ENCODE data around the gene RTN4R.

Gene RTN4R

DNA sequence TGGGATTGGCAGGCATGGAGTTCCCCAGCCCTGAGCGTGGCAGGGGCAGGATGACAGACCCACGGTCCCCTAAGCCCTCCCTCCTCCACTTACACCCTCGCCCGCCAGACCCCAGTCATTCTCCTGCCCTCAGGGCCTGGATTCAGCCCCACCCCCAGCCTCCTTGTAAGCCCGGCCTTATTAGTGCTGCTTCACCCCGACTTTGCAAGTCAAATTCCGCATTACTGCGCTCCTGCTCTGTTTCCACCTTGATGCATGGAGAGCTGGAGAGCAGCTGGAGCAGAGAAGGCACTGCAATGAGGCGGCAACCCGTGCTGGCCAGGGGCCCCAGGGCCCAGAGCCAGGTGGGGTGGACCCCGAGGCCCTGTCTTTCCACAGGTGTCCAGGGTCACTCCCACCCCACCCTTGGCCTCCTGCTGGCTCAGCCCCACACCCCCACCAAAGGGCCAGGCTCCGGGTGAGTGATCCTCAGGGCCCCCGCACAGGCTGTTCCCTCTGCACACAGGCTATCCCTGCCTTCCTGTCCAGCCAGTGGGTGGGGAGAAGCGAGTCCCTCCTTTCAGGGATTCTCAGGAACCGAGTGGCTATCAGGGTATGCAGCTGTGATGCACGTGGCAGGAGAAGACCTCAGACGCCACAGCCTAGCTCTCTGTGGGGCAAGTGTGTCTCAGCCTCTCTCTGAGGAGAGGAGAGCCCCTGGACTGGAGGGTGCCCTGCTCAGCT lies 36.4 kb downstream of the RTN4R start:
- no peak for DNase-seq (ENCODE audit: extremely low read depth in 1 of 2, low read depth in 1 of 2)

GRCh38 chr22:20230777-20231420 lies 37.2 kb downstream of the RTN4R start:
- no peak for DNase-seq (ENCODE audit: extremely low read depth in 1 of 2, low read depth in 1 of 2)

DNA sequence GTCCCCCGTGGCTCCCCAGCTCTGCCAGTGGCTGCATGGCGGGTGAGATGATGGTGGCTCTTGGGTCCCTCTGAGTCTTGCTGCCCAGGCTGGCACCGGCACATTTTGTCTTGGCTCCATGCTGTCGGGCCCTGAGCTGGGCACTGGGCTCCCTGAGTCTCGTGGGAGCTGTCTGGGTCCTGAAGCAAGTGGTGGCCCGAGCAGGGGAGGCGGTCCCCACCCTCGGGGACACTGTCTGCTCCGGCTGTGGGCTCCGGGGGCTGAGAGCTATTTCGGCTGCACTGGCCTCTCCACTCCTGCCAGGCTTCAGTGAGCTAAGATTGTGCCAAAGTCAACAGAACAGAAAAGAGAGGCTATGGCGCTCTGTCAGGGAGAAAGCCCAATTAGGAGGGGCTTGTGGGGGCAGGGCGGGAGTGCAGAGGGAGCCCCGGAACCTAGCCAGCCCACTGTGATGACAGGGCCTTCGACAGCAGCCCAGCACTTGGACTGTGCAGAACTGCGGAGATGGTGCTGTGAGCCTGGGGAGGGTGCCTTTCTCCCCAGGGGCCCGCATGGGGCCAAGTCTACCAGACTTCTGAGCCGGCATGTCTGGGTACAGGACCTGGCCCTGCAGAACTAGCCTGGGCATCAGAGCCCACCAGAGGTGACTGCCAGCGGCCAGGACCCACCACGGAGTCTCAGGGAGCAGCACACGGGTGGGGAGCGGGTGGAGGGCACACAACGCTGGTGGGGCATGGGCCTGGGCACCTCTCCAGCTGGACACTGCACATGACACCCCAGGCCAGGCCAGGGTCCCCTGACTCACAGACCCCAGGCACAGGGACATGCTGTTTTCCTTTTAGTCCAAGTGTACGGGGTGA lies 38.0 kb downstream of the RTN4R start:
- DNase-seq (ENCODE audit: extremely low read depth in 1 of 2, low read depth in 1 of 2), result no peak

DNA sequence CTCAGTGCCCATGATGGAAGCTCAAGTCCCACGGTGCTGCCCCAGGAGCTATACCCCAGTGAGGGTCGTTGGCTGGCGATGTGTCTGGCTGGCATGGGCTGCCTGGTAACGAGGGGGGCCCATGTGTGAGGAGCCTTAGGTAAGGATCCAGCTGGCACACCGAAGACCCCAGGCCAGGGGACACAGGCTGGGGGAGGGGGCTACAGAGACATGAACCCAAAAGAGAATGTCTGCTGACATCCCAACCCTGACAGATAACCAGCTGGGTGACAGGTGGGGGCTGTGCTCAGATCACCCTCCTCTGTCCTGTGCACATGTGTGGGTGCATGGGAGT lies 39.2 kb downstream of the RTN4R start:
- no peak for DNase-seq (ENCODE audit: extremely low read depth in 1 of 2, low read depth in 1 of 2)

GRCh38 chr22:20228055-20228938 lies 39.8 kb downstream of the RTN4R start:
- DNase-seq (ENCODE audit: extremely low read depth in 1 of 2, low read depth in 1 of 2), result no peak

GRCh38 chr22:20227363-20227762 lies 40.8 kb downstream of the RTN4R start:
- DNase-seq (ENCODE audit: extremely low read depth in 1 of 2, low read depth in 1 of 2), result no peak

- no peak for DNase-seq (ENCODE audit: extremely low read depth in 1 of 2, low read depth in 1 of 2)
Observed at GRCh38 chr22:20226760-20227350, 41.3 kb downstream of the RTN4R start.

DNA sequence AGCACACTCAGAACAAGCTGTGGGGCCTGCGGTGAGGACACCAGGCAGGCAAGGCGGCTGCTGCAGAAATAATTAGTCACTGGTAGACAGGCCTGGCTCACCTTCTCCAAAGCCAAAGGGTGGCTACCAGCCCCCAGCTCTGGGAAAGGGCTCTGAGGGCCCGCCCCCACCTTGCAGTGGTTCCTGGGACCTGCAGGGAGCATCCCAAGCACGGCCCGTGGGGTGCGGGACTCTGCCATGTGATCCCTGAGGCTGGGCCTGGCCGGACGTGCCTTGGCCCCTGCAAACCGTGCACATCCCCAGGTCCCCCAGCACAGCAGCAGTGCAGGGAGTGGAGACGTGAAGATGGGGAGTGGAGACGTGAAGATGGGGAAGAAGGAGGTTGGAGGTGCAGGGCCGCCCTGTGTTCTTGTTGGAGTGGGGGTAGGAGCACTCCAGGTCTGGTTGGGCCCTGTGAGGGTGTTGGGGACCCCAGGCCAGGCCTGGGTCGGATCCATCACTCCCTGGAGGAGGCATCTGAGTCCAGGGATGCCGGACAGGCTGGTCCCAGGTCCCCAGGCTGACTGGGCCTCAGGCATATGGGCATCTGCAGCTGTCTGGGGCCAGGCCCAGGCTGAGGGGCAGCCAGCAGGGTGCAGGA lies 41.9 kb downstream of the RTN4R start:
- DNase-seq (ENCODE audit: extremely low read depth in 1 of 2, low read depth in 1 of 2), result no peak

GRCh38 chr22:20225693-20225966 lies 42.5 kb downstream of the RTN4R start:
- no peak for DNase-seq (ENCODE audit: extremely low read depth in 1 of 2, low read depth in 1 of 2)

GRCh38 chr22:20224917-20225692 lies 43.0 kb downstream of the RTN4R start:
- DNase-seq (ENCODE audit: extremely low read depth in 1 of 2, low read depth in 1 of 2), result no peak

- no peak for DNase-seq (ENCODE audit: extremely low read depth in 1 of 2, low read depth in 1 of 2)
Observed at GRCh38 chr22:20224256-20224626, 43.9 kb downstream of the RTN4R start.

GRCh38 chr22:20223421-20224255 lies 44.5 kb downstream of the RTN4R start:
- no peak for DNase-seq (ENCODE audit: extremely low read depth in 1 of 2, low read depth in 1 of 2)

DNA sequence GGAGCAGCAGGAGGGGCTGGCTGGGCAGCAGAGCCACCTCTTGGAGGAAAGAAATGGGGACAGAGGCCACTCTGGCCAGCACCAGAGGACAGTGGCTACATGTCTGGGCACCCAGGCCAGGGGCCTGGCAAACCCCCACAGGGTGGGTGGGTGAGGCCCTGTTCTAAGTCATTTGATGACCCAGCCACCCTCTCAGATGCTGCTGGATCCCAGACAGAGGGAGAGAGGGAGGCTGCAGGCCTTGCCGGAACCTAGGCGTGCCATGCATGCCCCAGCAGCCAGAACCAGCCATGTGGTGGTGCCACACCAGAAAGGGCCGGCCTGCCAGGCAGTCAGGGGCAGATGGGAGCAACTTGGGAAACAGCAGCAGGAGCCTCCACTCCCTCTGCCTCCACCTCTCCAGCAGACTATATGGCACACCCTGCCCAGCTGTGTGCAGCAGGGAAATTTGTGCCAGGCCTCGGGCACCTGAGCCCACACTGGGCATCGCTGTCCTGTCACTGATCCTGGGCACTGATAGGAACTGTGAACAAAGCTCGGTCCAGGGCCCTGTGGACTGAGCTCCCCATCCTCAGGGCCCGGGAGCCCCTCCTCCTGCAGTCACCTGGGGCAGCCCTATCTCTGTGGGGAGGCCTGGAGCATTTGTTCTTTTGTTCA lies 45.2 kb downstream of the RTN4R start:
- DNase-seq (ENCODE audit: extremely low read depth in 1 of 2, low read depth in 1 of 2), result no peak

DNA sequence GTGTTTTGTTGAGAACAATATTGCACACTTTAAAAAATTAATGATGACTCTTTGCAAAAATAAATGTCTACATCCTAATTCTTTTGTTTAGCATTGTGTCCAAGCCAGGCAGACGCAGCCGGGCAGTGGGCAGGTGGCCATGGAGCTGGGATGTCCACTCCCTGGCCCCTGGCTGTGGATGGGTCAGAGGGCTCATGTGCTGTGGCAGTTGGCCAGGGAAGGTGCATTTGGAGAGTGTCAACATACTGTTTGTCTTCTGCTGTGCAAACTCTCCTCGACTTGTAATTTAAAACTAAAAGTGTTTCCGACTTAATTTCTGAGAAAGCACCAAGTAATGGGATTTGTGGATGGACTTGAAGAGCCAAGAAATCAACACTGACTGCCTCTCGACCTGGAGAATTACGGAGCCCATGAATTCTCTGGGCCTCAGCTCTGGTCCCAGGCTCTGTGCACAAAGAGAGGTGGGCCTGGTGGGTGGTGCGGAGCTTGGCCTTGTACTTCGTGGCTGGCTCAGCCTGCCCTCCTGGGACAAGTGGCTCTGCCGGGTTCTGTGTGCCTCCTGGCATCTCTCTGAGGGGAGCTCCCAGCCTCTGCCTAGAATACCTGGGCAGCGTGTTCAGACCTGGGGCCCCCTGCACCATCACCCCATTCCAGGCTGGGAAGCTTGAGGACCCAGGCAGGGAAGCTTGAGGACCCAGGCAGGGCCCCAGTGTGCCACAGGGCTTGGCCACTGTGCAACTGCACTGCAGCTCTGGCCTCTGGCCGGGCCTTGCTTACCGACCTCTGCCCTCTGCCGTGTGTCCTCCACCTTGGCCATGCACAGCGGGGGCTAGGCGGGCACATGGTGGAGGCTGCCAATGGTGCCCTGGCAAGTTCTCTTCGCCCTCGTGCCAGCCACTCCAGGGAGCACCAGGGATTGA lies 46.4 kb downstream of the RTN4R start:
- DNase-seq (ENCODE audit: extremely low read depth in 1 of 2, low read depth in 1 of 2), result no peak

- no peak for DNase-seq (ENCODE audit: extremely low read depth in 1 of 2, low read depth in 1 of 2)
Observed at GRCh38 chr22:20220629-20221026, 47.5 kb downstream of the RTN4R start.

GRCh38 chr22:20219667-20220628 lies 48.2 kb downstream of the RTN4R start:
- DNase-seq (ENCODE audit: extremely low read depth in 1 of 2, low read depth in 1 of 2), result no peak

Measured in activated CD8-positive, alpha-beta memory T cell treated with anti-CD3 and anti-CD28 coated beads for 1 hour (primary cell).